ENCODE data around the gene PF4V1. TPM values are rescaled to one million over a fixed set of nuclear protein-coding genes. Genes with fewer than 3 reads are reported as not detected.

PF4V1 gene
- total and polyA plus RNA-seq, 9 of the 15 experiments (the other 6 are each of a cell fraction or from before 2014, with no cell fraction given), result not detected

Other genes with a start within 250 kb of the PF4V1 start
Only the 7 nearest of the 9 such genes appear.
- gene CXCL8, start 112.7 kb upstream of the PF4V1 start, total RNA-seq (2014; rRNA removed), result 1.8 and 2.2 TPM in 2 replicates
- gene CXCL8, start 112.7 kb upstream of the PF4V1 start, total RNA-seq (2014; rRNA removed; fragmentation: Illumina TruSeq; extraction: Trizol), result 4.8 and 6.2 TPM in 2 replicates
- gene CXCL8, start 112.7 kb upstream of the PF4V1 start, total RNA-seq (2015; rRNA removed; fragmentation: Illumina TruSeq; extraction: Trizol), result 1.0 and 1.6 TPM in 2 replicates
- 3.2 and 3.3 TPM in 2 replicates for gene CXCL8, start 112.7 kb upstream of the PF4V1 start, total RNA-seq (2021)
- 3.4 and 7.7 TPM in 2 replicates for gene CXCL8, start 112.7 kb upstream of the PF4V1 start, polyA plus RNA-seq (2011; rRNA removed)
- 2.9 and 3.3 TPM in 2 replicates for gene CXCL8, start 112.7 kb upstream of the PF4V1 start, polyA plus RNA-seq (2014; fragmentation: Illumina TruSeq; extraction: Trizol)
- 1 to 10 TPM; 5.8 to 6.9 TPM for gene CXCL8, start 112.7 kb upstream of the PF4V1 start, polyA plus RNA-seq (2014; fragmentation: Nextera tagmentation; extraction: Ambion mirVana)
- gene CXCL8, start 112.7 kb upstream of the PF4V1 start, polyA plus RNA-seq (2014; rRNA removed), result 2.5 and 2.8 TPM in 2 replicates
- gene CXCL6, start 16.6 kb upstream of the PF4V1 start, total RNA-seq (2014; rRNA removed), result not detected in 2 replicates
- not detected in 2 replicates for gene CXCL6, start 16.6 kb upstream of the PF4V1 start, total RNA-seq (2014; rRNA removed; fragmentation: Illumina TruSeq; extraction: Trizol)
- gene CXCL6, start 16.6 kb upstream of the PF4V1 start, total RNA-seq (2015; rRNA removed; fragmentation: Illumina TruSeq; extraction: Trizol), result not detected in 2 replicates
- gene CXCL6, start 16.6 kb upstream of the PF4V1 start, total RNA-seq (2021), result not detected in 2 replicates
- gene CXCL6, start 16.6 kb upstream of the PF4V1 start, polyA plus RNA-seq (2011; rRNA removed), result not detected in 2 replicates
- gene CXCL6, start 16.6 kb upstream of the PF4V1 start, polyA plus RNA-seq (2014; fragmentation: Illumina TruSeq; extraction: Trizol), result not detected in 2 replicates
- gene CXCL6, start 16.6 kb upstream of the PF4V1 start, polyA plus RNA-seq (2014; fragmentation: Nextera tagmentation; extraction: Ambion mirVana), result not detected
- gene CXCL6, start 16.6 kb upstream of the PF4V1 start, polyA plus RNA-seq (2014; rRNA removed), result not detected in 2 replicates
- gene CXCL1, start 16.1 kb downstream of the PF4V1 start, total RNA-seq (2014; rRNA removed), result 2.2 TPM in 1 of 2 replicates, not detected in the other
- gene CXCL1, start 16.1 kb downstream of the PF4V1 start, total RNA-seq (2014; rRNA removed; fragmentation: Illumina TruSeq; extraction: Trizol), result 0.22 and 0.29 TPM in 2 replicates
- gene CXCL1, start 16.1 kb downstream of the PF4V1 start, total RNA-seq (2015; rRNA removed; fragmentation: Illumina TruSeq; extraction: Trizol), result not detected in 2 replicates
- gene CXCL1, start 16.1 kb downstream of the PF4V1 start, total RNA-seq (2021), result 0.22 TPM in 1 of 2 replicates, not detected in the other
- gene CXCL1, start 16.1 kb downstream of the PF4V1 start, polyA plus RNA-seq (2011; rRNA removed), result 0.20 and 0.71 TPM in 2 replicates
- 0.25 and 0.34 TPM in 2 replicates for gene CXCL1, start 16.1 kb downstream of the PF4V1 start, polyA plus RNA-seq (2014; fragmentation: Illumina TruSeq; extraction: Trizol)
- gene CXCL1, start 16.1 kb downstream of the PF4V1 start, polyA plus RNA-seq (2014; fragmentation: Nextera tagmentation; extraction: Ambion mirVana), result under 1 TPM in 1 of 2 experiments, not detected in 1; 0.07 TPM
- 0.17 TPM in 1 of 2 replicates, not detected in the other for gene CXCL1, start 16.1 kb downstream of the PF4V1 start, polyA plus RNA-seq (2014; rRNA removed)
- gene PF4, start 128.7 kb downstream of the PF4V1 start, total RNA-seq (2014; rRNA removed), result not detected in 2 replicates
- not detected in 2 replicates for gene PF4, start 128.7 kb downstream of the PF4V1 start, total RNA-seq (2014; rRNA removed; fragmentation: Illumina TruSeq; extraction: Trizol)
- gene PF4, start 128.7 kb downstream of the PF4V1 start, total RNA-seq (2015; rRNA removed; fragmentation: Illumina TruSeq; extraction: Trizol), result not detected in 2 replicates
- not detected in 2 replicates for gene PF4, start 128.7 kb downstream of the PF4V1 start, total RNA-seq (2021)
- not detected in 2 replicates for gene PF4, start 128.7 kb downstream of the PF4V1 start, polyA plus RNA-seq (2011; rRNA removed)
- gene PF4, start 128.7 kb downstream of the PF4V1 start, polyA plus RNA-seq (2014; fragmentation: Illumina TruSeq; extraction: Trizol), result not detected in 2 replicates
- gene PF4, start 128.7 kb downstream of the PF4V1 start, polyA plus RNA-seq (2014; fragmentation: Nextera tagmentation; extraction: Ambion mirVana), result under 1 TPM in 1 of 2 experiments, not detected in 1; 0.11 TPM
- gene PF4, start 128.7 kb downstream of the PF4V1 start, polyA plus RNA-seq (2014; rRNA removed), result not detected in 2 replicates
- gene PPBP, start 134.9 kb downstream of the PF4V1 start, total RNA-seq (2014; rRNA removed), result 0.37 TPM in 1 of 2 replicates, not detected in the other
- gene PPBP, start 134.9 kb downstream of the PF4V1 start, total RNA-seq (2014; rRNA removed; fragmentation: Illumina TruSeq; extraction: Trizol), result 0.29 TPM in 1 of 2 replicates, not detected in the other
- gene PPBP, start 134.9 kb downstream of the PF4V1 start, total RNA-seq (2015; rRNA removed; fragmentation: Illumina TruSeq; extraction: Trizol), result 0.22 TPM in 1 of 2 replicates, not detected in the other
- not detected in 2 replicates for gene PPBP, start 134.9 kb downstream of the PF4V1 start, total RNA-seq (2021)
- 0.15 and 0.38 TPM in 2 replicates for gene PPBP, start 134.9 kb downstream of the PF4V1 start, polyA plus RNA-seq (2011; rRNA removed)
- 0.28 TPM in 1 of 2 replicates, not detected in the other for gene PPBP, start 134.9 kb downstream of the PF4V1 start, polyA plus RNA-seq (2014; fragmentation: Illumina TruSeq; extraction: Trizol)
- gene PPBP, start 134.9 kb downstream of the PF4V1 start, polyA plus RNA-seq (2014; fragmentation: Nextera tagmentation; extraction: Ambion mirVana), result under 1 TPM; 0.17 to 0.55 TPM
- not detected in 2 replicates for gene PPBP, start 134.9 kb downstream of the PF4V1 start, polyA plus RNA-seq (2014; rRNA removed)
- gene CXCL5, start 145.4 kb downstream of the PF4V1 start, total RNA-seq (2014; rRNA removed), result not detected in 2 replicates
- gene CXCL5, start 145.4 kb downstream of the PF4V1 start, total RNA-seq (2014; rRNA removed; fragmentation: Illumina TruSeq; extraction: Trizol), result not detected in 2 replicates
- not detected in 2 replicates for gene CXCL5, start 145.4 kb downstream of the PF4V1 start, total RNA-seq (2015; rRNA removed; fragmentation: Illumina TruSeq; extraction: Trizol)
- not detected in 2 replicates for gene CXCL5, start 145.4 kb downstream of the PF4V1 start, total RNA-seq (2021)
- not detected in 2 replicates for gene CXCL5, start 145.4 kb downstream of the PF4V1 start, polyA plus RNA-seq (2011; rRNA removed)
- gene CXCL5, start 145.4 kb downstream of the PF4V1 start, polyA plus RNA-seq (2014; fragmentation: Illumina TruSeq; extraction: Trizol), result not detected in 2 replicates
- not detected for gene CXCL5, start 145.4 kb downstream of the PF4V1 start, polyA plus RNA-seq (2014; fragmentation: Nextera tagmentation; extraction: Ambion mirVana)
- gene CXCL5, start 145.4 kb downstream of the PF4V1 start, polyA plus RNA-seq (2014; rRNA removed), result not detected in 2 replicates
- gene CXCL3, start 185.4 kb downstream of the PF4V1 start, total RNA-seq (2014; rRNA removed), result 8.1 and 8.4 TPM in 2 replicates
- 6.1 and 8.0 TPM in 2 replicates for gene CXCL3, start 185.4 kb downstream of the PF4V1 start, total RNA-seq (2014; rRNA removed; fragmentation: Illumina TruSeq; extraction: Trizol)
- gene CXCL3, start 185.4 kb downstream of the PF4V1 start, total RNA-seq (2015; rRNA removed; fragmentation: Illumina TruSeq; extraction: Trizol), result 2.7 and 3.1 TPM in 2 replicates
- 8.6 and 9.1 TPM in 2 replicates for gene CXCL3, start 185.4 kb downstream of the PF4V1 start, total RNA-seq (2021)
- gene CXCL3, start 185.4 kb downstream of the PF4V1 start, polyA plus RNA-seq (2011; rRNA removed), result 3.7 and 8.9 TPM in 2 replicates
- 6.1 and 6.3 TPM in 2 replicates for gene CXCL3, start 185.4 kb downstream of the PF4V1 start, polyA plus RNA-seq (2014; fragmentation: Illumina TruSeq; extraction: Trizol)
- 1 to 10 TPM; 2.3 to 5.0 TPM for gene CXCL3, start 185.4 kb downstream of the PF4V1 start, polyA plus RNA-seq (2014; fragmentation: Nextera tagmentation; extraction: Ambion mirVana)
- 8.9 and 12.1 TPM in 2 replicates for gene CXCL3, start 185.4 kb downstream of the PF4V1 start, polyA plus RNA-seq (2014; rRNA removed)